GM12801 (cell line): ENCODE measurements around the gene OR6N1.

Source experiments
- CTCF ChIP-seq: IDR thresholded peaks from one replicate; pipeline ENCODE4 v1.5.1; 2011; ENCODE audit warnings: control low read depth; ENCODE audit not compliant: insufficient read length; ENCODE audit errors: extremely low read depth

OR6N1 gene

GRCh38 chr1:158720620-158721019 lies 51.4 kb downstream of the OR6N1 start, which contains the start of gene OR6K3:
Gene OR6K3, minus strand, starts transcription at chr1:158720720. Its CDS starts 2,605 bp downstream, at chr1:158718115.
- TF ChIP-seq CTCF = no peak

- no peak for TF ChIP-seq CTCF
These were observed 52.3 kb downstream of the OR6N1 start for GRCh38 chr1:158719664-158720063.

- TF ChIP-seq CTCF = no peak
These were observed 54.7 kb downstream of the OR6N1 start for GRCh38 chr1:158717344-158717743.

- TF ChIP-seq CTCF = no peak
These were observed 55.7 kb downstream of the OR6N1 start for GRCh38 chr1:158716335-158716734.

GRCh38 chr1:158714754-158715153 lies 57.2 kb downstream of the OR6N1 start:
- TF ChIP-seq CTCF = no peak
